T-cell (primary cell): ENCODE results near the gene SP2. TPM values are rescaled to one million over a fixed set of nuclear protein-coding genes. Genes with fewer than 3 reads are reported as not detected.

Experiments
- ATAC-seq, 4 experiments: fragments of 200-7000 bp in 3 of 4; fragments of 150-1000 bp in 1 of 4; cut with Tn5 transposase; replicated peaks in 1 of 4; 1 replicate in 3 of 4; 2 replicates in 1 of 4; pipeline ENCODE4 v1.10.0; 2021; ENCODE audit warnings: moderate library complexity in 3 of 4, mild to moderate bottlenecking in 2 of 4, moderate number of reproducible peaks in 1 of 4
- CTCF ChIA-PET, 2 donors: fragments of 300-600 bp; sonication (Branson Sonifier 250); formaldehyde crosslinking; loops; one replicate each; lab custom pipeline; 2022; ENCODE audit warnings: antibody characterized with exemption in 2 of 2; lab: Charles Lee
- POLR2A ChIA-PET, 2 donors: fragments of 300-600 bp; sonication (Branson Sonifier 250); formaldehyde crosslinking; loops; one replicate each; lab custom pipeline; 2022; ENCODE audit warnings: antibody characterized with exemption in 2 of 2; lab: Charles Lee
- DNase-seq, 35 experiments: peaks; one replicate each; pipeline versions ENCODE4 v3.0.0 to v3.0.0-alpha.2; 2013 to 2023
- H3K27ac ChIP-seq: one replicate; pipeline ENCODE4 v1.5.1; 2013; ENCODE audit warnings: low read length
- H3K27me3 ChIP-seq, 2 experiments: replicated peaks in 1 of 2; 1 replicate in 1 of 2; 2 replicates in 1 of 2; pipeline versions ENCODE4 v1.6.1 to v1.7.0; 2013; ENCODE audit warnings: low read length in 1 of 2, mixed read lengths in 1 of 2; ENCODE audit not compliant: control insufficient read depth in 2 of 2, insufficient read depth in 2 of 2; ENCODE audit errors: extremely low read depth in 1 of 2
- H3K36me3 ChIP-seq, 2 donors: 1 replicate in 1 of 2; 2 replicates in 1 of 2; pipeline versions ENCODE4 v1.6.1 to v1.7.0; 2013; ENCODE audit warnings: low read length in 1 of 2; ENCODE audit not compliant: control insufficient read depth in 2 of 2, insufficient read depth in 1 of 2; ENCODE audit errors: extremely low read depth in 1 of 2
- H3K4me1 ChIP-seq, 2 experiments: 1 replicate in 1 of 2; 2 replicates in 1 of 2; pipeline versions ENCODE4 v1.6.1 to v1.7.0; 2013; ENCODE audit warnings: low read length in 2 of 2, mixed read lengths in 1 of 2; ENCODE audit not compliant: insufficient read depth in 2 of 2, control insufficient read depth in 1 of 2; ENCODE audit errors: extremely low read depth in 1 of 2
- H3K4me3 ChIP-seq, 2 donors: 1 replicate in 1 of 2; 2 replicates in 1 of 2; pipeline versions ENCODE4 v1.5.1 to v1.7.0; 2013; ENCODE audit warnings: mild to moderate bottlenecking in 2 of 2, low read length in 1 of 2, moderate library complexity in 1 of 2; ENCODE audit not compliant: control insufficient read depth in 1 of 2; ENCODE audit errors: extremely low read depth in 1 of 2
- H3K9me3 ChIP-seq: 2 replicates; pipeline ENCODE4 v1.7.0; 2013
- H3K27ac Mint-ChIP-seq, 2 donors: one replicate each; pipeline ENCODE4 v1.8.0; 2020 to 2021; ENCODE audit warnings: mild to moderate bottlenecking in 2 of 2, mixed read lengths in 2 of 2
- H3K27me3 Mint-ChIP-seq, 2 donors: one replicate each; pipeline ENCODE4 v1.8.0; 2021 to 2022; ENCODE audit warnings: mixed read lengths in 2 of 2
- H3K36me3 Mint-ChIP-seq: one replicate; pipeline ENCODE4 v1.8.0; 2021; ENCODE audit warnings: mixed read lengths
- H3K4me1 Mint-ChIP-seq, 3 donors: one replicate each; pipeline ENCODE4 v1.8.0; 2020 to 2022; ENCODE audit warnings: mixed read lengths in 3 of 3, mild to moderate bottlenecking in 1 of 3
- H3K4me3 Mint-ChIP-seq, 3 donors: one replicate each; pipeline ENCODE4 v1.8.0; 2020 to 2022; ENCODE audit warnings: mild to moderate bottlenecking in 3 of 3, mixed read lengths in 3 of 3, moderate library complexity in 3 of 3
- H3K9me3 Mint-ChIP-seq, 3 donors: one replicate each; pipeline ENCODE4 v1.8.0; 2020 to 2022; ENCODE audit warnings: mixed read lengths in 3 of 3
- WGBS: methylation state at CpG from one replicate; pipeline ENCODE4 v1.1.5; 2013; ENCODE audit warnings: missing lambda C conversion rate; ENCODE audit not compliant: insufficient coverage; 5-methylcytosine and 5-hydroxymethylcytosine counted together
- total RNA-seq, 35 experiments: library from RNA in 6 of 35; stranded (reverse) in 6 of 35; fragments of 120-200 nt in 1 of 35; gene quantifications; one replicate each; pipeline versions ENCODE4 v1.2.1 to v1.2.4 and lab custom pipeline; 2013 to 2026

Gene SP2
- total RNA-seq, 5 donors from 2014 or later (not counting 1 experiment from before 2014, with no cell fraction given): 27.1 to 41.6 (median 32.8) TPM

GRCh38 chr17:47879776-47880454, 16.1 kb upstream of the SP2 start:
- POLR2A ChIA-PET: no interaction called here
- Mint-ChIP-seq H3K9me3 (no peaks in the 10 kb centered on the region), H3K4me3 (no peak overlapping the region), H3K4me1 (peaks cover 24 to 29% (median 28%) of the 10 kb centered on the region in 3 donors), H3K36me3 (peaks cover 3% of the 10 kb centered on the region), H3K27me3 (peaks cover 11 to 23% of the 10 kb centered on the region in 2 donors), H3K27ac (no peak overlapping the region)
- Histone ChIP-seq H3K36me3 (no peaks in the 10 kb centered on the region), H3K4me3 (no peak overlapping the region), H3K27me3 (peaks cover 0 to 53% of the 10 kb centered on the region in 2 experiments), H3K9me3 (no peaks in the 10 kb centered on the region), H3K4me1 (peaks cover 9 to 28% of the 10 kb centered on the region in 2 experiments), H3K27ac (no peak overlapping the region)
- CTCF ChIA-PET: no interaction called here
- no peak for DNase-seq
- ATAC-seq: no peak
- 62% methylated on average over 3 of the region's 8 CpGs for WGBS

GRCh38 chr17:47882247-47882646, 13.8 kb upstream of the SP2 start:
- POLR2A ChIA-PET: no interaction called here
- DNase-seq (no peak), ATAC-seq (no peak)
- Mint-ChIP-seq H3K27me3 (peaks cover 0 to 11% of the 10 kb centered on the region in 2 donors), H3K9me3 (no peaks in the 10 kb centered on the region), H3K36me3 (no peaks in the 10 kb centered on the region), H3K4me1 (peaks cover 33 to 41% (median 40%) of the 10 kb centered on the region in 3 donors), H3K4me3 (no peak overlapping the region), H3K27ac (no peak overlapping the region)
- Histone ChIP-seq H3K27ac (no peak overlapping the region), H3K4me3 (no peak overlapping the region), H3K27me3 (peaks cover 0 to 49% of the 10 kb centered on the region in 2 experiments), H3K9me3 (no peaks in the 10 kb centered on the region), H3K4me1 (peaks cover 16 to 39% of the 10 kb centered on the region in 2 experiments), H3K36me3 (no peaks in the 10 kb centered on the region)
- CTCF ChIA-PET: interaction anchor here (0.6 to 1.0 kb wide), 3 partner anchors 22 to 61 kb away, joined by 3 to 10 read pairs (median 3); partner anchors contain the start of genes OSBPL7 (in 1 of the 2) and SCRN2 (in 1 of the 2)
- 49% methylated on average over 6 of the region's 7 CpGs for WGBS

- peaks cover 16 to 39% of the 10 kb centered on the region in 2 experiments for H3K4me1 ChIP-seq
- WGBS: 77% methylated on average over 7 of the region's 9 CpGs
- H3K27me3 ChIP-seq: peaks cover 0 to 42% of the 10 kb centered on the region in 2 experiments
- no peak overlapping the region for H3K27ac Mint-ChIP-seq
- no peaks in the 10 kb centered on the region for H3K36me3 Mint-ChIP-seq
- no peaks in the 10 kb centered on the region for H3K36me3 ChIP-seq
- H3K4me1 Mint-ChIP-seq: peaks cover 33 to 41% (median 40%) of the 10 kb centered on the region in 3 donors
- ChIA-PET POLR2A (no interaction called here), CTCF (interaction anchor here (0.6 to 1.0 kb wide), 3 partner anchors 21 to 61 kb away, joined by 3 to 10 read pairs (median 3); partner anchors contain the start of genes OSBPL7 (in 1 of the 2) and SCRN2 (in 1 of the 2))
- ATAC-seq: no peak
- no peak for DNase-seq
- H3K9me3 Mint-ChIP-seq: no peaks in the 10 kb centered on the region
- peaks cover 0 to 8% of the 10 kb centered on the region in 2 donors for H3K27me3 Mint-ChIP-seq
- H3K4me3 ChIP-seq: no peak overlapping the region
- H3K9me3 ChIP-seq: no peaks in the 10 kb centered on the region
- no peak overlapping the region for H3K27ac ChIP-seq
- peak overlapping the region in 1 of 3 donors; percentile 69 for H3K4me3 Mint-ChIP-seq
Measured at GRCh38 chr17:47882695-47883588, 13.1 kb upstream of the SP2 start.

GRCh38 chr17:47883589-47884426, 12.2 kb upstream of the SP2 start:
- H3K36me3 ChIP-seq: no peaks in the 10 kb centered on the region
- WGBS: 80% methylated on average over 3 of the region's 9 CpGs
- DNase-seq: no peak
- H3K9me3 Mint-ChIP-seq: no peaks in the 10 kb centered on the region
- peak overlapping the region in 1 of 3 donors; percentile 69 for H3K4me3 Mint-ChIP-seq
- no peak for ATAC-seq
- ChIA-PET POLR2A (no interaction called here), CTCF (interaction anchor here (0.7 to 1.0 kb wide), 3 partner anchors 18 to 53 kb away, joined by 3 to 4 read pairs (median 3); partner anchors contain the start of genes LRRC46 (in 1 of the 2), MRPL10 (in 1 of the 2) and SCRN2 (in 1 of the 2))
- H3K36me3 Mint-ChIP-seq: no peaks in the 10 kb centered on the region
- peaks cover 0 to 4% of the 10 kb centered on the region in 2 donors for H3K27me3 Mint-ChIP-seq
- H3K4me1 ChIP-seq: peaks cover 16 to 39% of the 10 kb centered on the region in 2 experiments
- H3K27ac ChIP-seq: no peak overlapping the region
- no peaks in the 10 kb centered on the region for H3K9me3 ChIP-seq
- H3K4me3 ChIP-seq: no peak overlapping the region
- H3K4me1 Mint-ChIP-seq: peaks cover 33 to 41% (median 40%) of the 10 kb centered on the region in 3 donors
- H3K27ac Mint-ChIP-seq: no peak overlapping the region
- peaks cover 0 to 36% of the 10 kb centered on the region in 2 experiments for H3K27me3 ChIP-seq

GRCh38 chr17:47884427-47884740, 11.7 kb upstream of the SP2 start:
- no peak for ATAC-seq
- Mint-ChIP-seq H3K36me3 (no peaks in the 10 kb centered on the region), H3K4me3 (peak overlapping the region in 1 of 3 donors; percentile 69), H3K27me3 (no peaks in the 10 kb centered on the region), H3K27ac (no peak overlapping the region), H3K9me3 (no peaks in the 10 kb centered on the region), H3K4me1 (peaks cover 33 to 37% (median 36%) of the 10 kb centered on the region in 3 donors)
- no peaks in the 10 kb centered on the region for H3K36me3 ChIP-seq
- ChIA-PET POLR2A (no interaction called here), CTCF (interaction anchor here (0.7 to 1.0 kb wide), 3 partner anchors 19 to 53 kb away, joined by 3 to 4 read pairs (median 3); partner anchors contain the start of genes LRRC46 (in 1 of the 2), MRPL10 (in 1 of the 2) and SCRN2 (in 1 of the 2))
- 86% methylated on average over 2 of the region's 5 CpGs for WGBS
- no peak overlapping the region for H3K4me3 ChIP-seq
- peaks cover 0 to 37% of the 10 kb centered on the region in 2 experiments for H3K27me3 ChIP-seq
- no peak overlapping the region for H3K27ac ChIP-seq
- H3K9me3 ChIP-seq: no peaks in the 10 kb centered on the region
- DNase-seq: no peak
- H3K4me1 ChIP-seq: peaks cover 16 to 39% of the 10 kb centered on the region in 2 experiments
